SK-N-MC (cell line): ENCODE data around the gene ADGRF5.

Experiments used
- DNase-seq: peaks from one replicate; pipeline ENCODE4 v3.0.0-alpha.2; 2011; ENCODE audit warnings: low read depth, low spot score
- H3K27ac ChIP-seq: fragments of 200-600 bp; sonication (generic); 2 replicates; pipeline ENCODE4 v1.5.1; 2016; ENCODE audit warnings: mixed run types
- H3K36me3 ChIP-seq: fragments of 200-600 bp; sonication (generic); 2 replicates; pipeline ENCODE4 v1.6.1; 2017; ENCODE audit warnings: antibody characterized with exemption, low read length, mixed read lengths; ENCODE audit not compliant: insufficient read depth
- H3K4me3 ChIP-seq: fragments of 200-600 bp; sonication (generic); 2 replicates; pipeline ENCODE4 v1.5.1; 2016
- H3K9ac ChIP-seq: fragments of 200-600 bp; sonication (generic); 2 replicates; pipeline ENCODE4 v1.8.0; 2017; ENCODE audit warnings: mixed run types, mixed read lengths; ENCODE audit not compliant: insufficient read length
- H3K9me3 ChIP-seq: fragments of 200-600 bp; sonication (generic); 2 replicates; pipeline ENCODE4 v1.6.1; 2017; ENCODE audit warnings: low read depth, mild to moderate bottlenecking, antibody characterized with exemption, low read length, moderate library complexity, mixed read lengths
- EZH2 ChIP-seq: fragments of 200-600 bp; sonication (generic); IDR thresholded peaks from one replicate; pipeline ENCODE4 v1.6.1; 2017; ENCODE audit warnings: antibody characterized with exemption
- FOXP2 ChIP-seq: optimal IDR thresholded peaks from 2 replicates; pipeline ENCODE3; 2011; ENCODE audit warnings: mild to moderate bottlenecking, moderate library complexity; ENCODE audit not compliant: insufficient read depth; ENCODE audit errors: extremely low read length, control extremely low read depth
- POLR2AphosphoS5 ChIP-seq: IDR thresholded peaks from 2 replicates; pipeline ENCODE4 v1.6.1; 2012; ENCODE audit warnings: mild to moderate bottlenecking, low read depth, low read length, borderline replicate concordance

The ADGRF5 gene

DNA sequence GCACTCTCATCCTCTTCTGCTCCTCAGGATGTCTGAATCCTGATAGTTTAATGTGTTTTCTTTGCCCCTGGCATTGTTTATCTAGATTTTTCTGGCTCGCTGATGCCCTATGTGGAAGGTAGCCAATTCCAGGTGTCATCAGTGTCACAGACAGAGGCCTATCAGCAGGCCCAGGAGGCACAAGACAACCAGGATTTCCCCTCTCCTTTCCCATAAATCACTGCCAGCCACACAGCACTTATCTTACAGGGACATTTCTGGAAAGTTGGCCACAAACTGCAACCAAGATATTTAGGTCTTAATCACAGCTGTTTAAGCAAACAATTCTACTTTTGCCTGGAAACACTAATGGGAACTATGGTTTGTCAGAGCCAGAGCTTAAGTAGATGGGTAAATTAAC is 28.1 kb downstream of the ADGRF5 start:
- no peak for DNase-seq
- H3K4me3 ChIP-seq = no peak overlapping the region
- TF ChIP-seq FOXP2 = no peak
- TF ChIP-seq EZH2 = no peak
- TF ChIP-seq POLR2AphosphoS5 = no peak
- H3K27ac ChIP-seq = no peak overlapping the region
- no peak overlapping the region for H3K9ac ChIP-seq
- no peaks in the 10 kb centered on the region for H3K9me3 ChIP-seq
- H3K36me3 ChIP-seq = no peaks in the 10 kb centered on the region

- DNase-seq = no peak
- no peaks in the 10 kb centered on the region for H3K9me3 ChIP-seq
- no peak overlapping the region for H3K9ac ChIP-seq
Observed at GRCh38 chr6:46891252-46891795, 30.4 kb downstream of the ADGRF5 start.

GRCh38 chr6:46888578-46888977 is 33.2 kb downstream of the ADGRF5 start:
- Histone ChIP-seq H3K4me3 (no peak overlapping the region), H3K36me3 (no peaks in the 10 kb centered on the region), H3K27ac (no peak overlapping the region), H3K9ac (no peak overlapping the region), H3K9me3 (no peaks in the 10 kb centered on the region)
- TF ChIP-seq POLR2AphosphoS5 = no peak
- no peak for TF ChIP-seq EZH2
- TF ChIP-seq FOXP2 = no peak
- DNase-seq = no peak

More at GRCh38 chr6:46891252-46891795, 30.4 kb downstream of the ADGRF5 start:
- no peaks in the 10 kb centered on the region for H3K36me3 ChIP-seq
- H3K27ac ChIP-seq = no peak overlapping the region
- no peak overlapping the region for H3K4me3 ChIP-seq
- TF ChIP-seq FOXP2 = no peak
- TF ChIP-seq EZH2 = no peak
- TF ChIP-seq POLR2AphosphoS5 = no peak

DNA sequence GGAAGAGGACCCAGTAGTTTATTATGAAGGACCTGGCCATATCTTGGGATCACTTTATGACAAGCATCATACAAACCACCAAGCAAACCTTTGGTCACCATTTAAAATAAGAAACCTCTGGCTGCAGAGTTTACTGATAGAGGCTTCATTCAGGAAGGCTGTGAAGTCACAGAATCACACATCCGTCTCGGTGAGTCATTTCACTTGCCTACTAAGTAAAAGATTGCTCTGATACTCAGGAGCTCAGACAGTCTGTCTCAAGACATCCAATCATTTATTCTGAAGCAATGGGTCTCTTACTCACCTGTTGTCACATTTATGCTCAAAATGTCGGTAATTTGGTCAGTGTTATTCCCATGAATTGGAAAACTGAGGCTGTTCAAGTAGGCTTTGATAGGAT is 33.7 kb downstream of the ADGRF5 start:
- Histone ChIP-seq H3K9me3 (no peaks in the 10 kb centered on the region), H3K9ac (no peak overlapping the region), H3K36me3 (no peaks in the 10 kb centered on the region), H3K27ac (no peak overlapping the region), H3K4me3 (no peak overlapping the region)
- TF ChIP-seq FOXP2 (no peak), EZH2 (no peak), POLR2AphosphoS5 (no peak)
- DNase-seq = no peak

GRCh38 chr6:46882645-46883044 is 39.1 kb downstream of the ADGRF5 start:
- no peak overlapping the region for H3K4me3 ChIP-seq
- no peak overlapping the region for H3K9ac ChIP-seq
- no peak overlapping the region for H3K27ac ChIP-seq
- H3K9me3 ChIP-seq = no peaks in the 10 kb centered on the region
- H3K36me3 ChIP-seq = no peaks in the 10 kb centered on the region
- no peak for DNase-seq
- TF ChIP-seq POLR2AphosphoS5 = no peak
- TF ChIP-seq EZH2 = no peak
- no peak for TF ChIP-seq FOXP2

DNA sequence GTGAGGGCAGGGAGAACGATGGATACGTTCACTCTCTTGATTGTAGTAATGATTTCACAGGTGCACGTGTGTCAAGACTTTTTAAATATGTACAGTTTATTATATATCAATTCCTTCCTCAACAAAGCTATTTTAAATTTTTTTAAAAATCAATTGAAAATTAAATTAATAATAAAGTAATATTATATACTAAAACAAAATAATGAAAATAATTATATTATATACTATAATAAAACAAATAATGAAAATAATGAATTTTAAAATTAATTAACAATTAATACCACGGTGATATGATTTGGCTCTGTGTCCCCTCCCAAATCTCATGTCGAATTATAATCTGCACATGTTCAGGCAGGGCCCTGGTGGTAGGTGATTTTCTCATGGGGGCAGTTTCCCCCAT is 42.7 kb downstream of the ADGRF5 start:
- no peaks in the 10 kb centered on the region for H3K9me3 ChIP-seq
- no peak for TF ChIP-seq POLR2AphosphoS5
- no peak for TF ChIP-seq EZH2
- no peak for TF ChIP-seq FOXP2
- no peak overlapping the region for H3K27ac ChIP-seq
- no peak overlapping the region for H3K9ac ChIP-seq
- DNase-seq = no peak
- no peak overlapping the region for H3K4me3 ChIP-seq
- H3K36me3 ChIP-seq = no peaks in the 10 kb centered on the region

- no peaks in the 10 kb centered on the region for H3K36me3 ChIP-seq
- H3K9me3 ChIP-seq = no peaks in the 10 kb centered on the region
- no peak overlapping the region for H3K4me3 ChIP-seq
- TF ChIP-seq FOXP2 (no peak), POLR2AphosphoS5 (no peak), EZH2 (no peak)
- H3K27ac ChIP-seq = no peak overlapping the region
- no peak overlapping the region for H3K9ac ChIP-seq
- DNase-seq = no peak
Observed at GRCh38 chr6:46876126-46876525, 45.6 kb downstream of the ADGRF5 start.

DNA sequence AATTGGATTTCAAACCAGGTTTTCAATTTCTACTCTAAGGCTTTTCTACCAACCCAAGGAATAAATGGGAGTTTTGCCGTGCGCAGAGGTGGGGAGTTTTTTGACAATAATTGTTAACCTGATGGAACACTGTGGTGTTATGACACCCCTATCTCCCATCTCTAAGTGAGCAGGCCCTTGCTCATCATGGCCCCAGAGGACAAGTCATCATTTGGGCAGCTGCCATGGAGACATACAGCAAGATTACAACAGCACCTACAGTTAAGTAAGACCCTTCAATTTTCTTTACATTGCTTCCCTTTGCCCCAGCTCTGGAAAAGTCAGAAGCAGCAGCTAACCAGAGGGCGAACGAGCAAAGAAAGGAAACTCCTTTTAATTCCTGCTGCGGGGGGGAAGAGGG is 54.3 kb downstream of the ADGRF5 start:
- DNase-seq = no peak
- H3K36me3 ChIP-seq = no peaks in the 10 kb centered on the region

GRCh38 chr6:46865221-46865620 is 56.5 kb downstream of the ADGRF5 start:
- TF ChIP-seq EZH2 (no peak), FOXP2 (no peak), POLR2AphosphoS5 (no peak)
- H3K4me3 ChIP-seq = no peak overlapping the region
- no peak for DNase-seq
- H3K9ac ChIP-seq = no peak overlapping the region
- no peaks in the 10 kb centered on the region for H3K36me3 ChIP-seq
- no peaks in the 10 kb centered on the region for H3K9me3 ChIP-seq
- H3K27ac ChIP-seq = no peak overlapping the region

More for the DNA sequence above, 54.3 kb downstream of the ADGRF5 start:
- no peak for TF ChIP-seq FOXP2
- no peak for TF ChIP-seq EZH2
- TF ChIP-seq POLR2AphosphoS5 = no peak
- Histone ChIP-seq H3K27ac (no peak overlapping the region), H3K4me3 (no peak overlapping the region), H3K9ac (no peak overlapping the region), H3K9me3 (no peaks in the 10 kb centered on the region)
